Tibial artery (tissue), 4 donors: ENCODE measurements around the gene CERS5.

Experiments
- DNase-seq, 2 donors: peaks; one replicate each; pipeline ENCODE4 v3.0.0-alpha.2; 2019
- H3K27ac ChIP-seq, 2 donors: fragments of 200-600 bp; sonication (generic) in 1 of 2; 1 replicate in 1 of 2; 2 replicates in 1 of 2; pipeline ENCODE4 v1.5.1; 2018 to 2019; ENCODE audit warnings: mild to moderate bottlenecking in 1 of 2
- H3K27me3 ChIP-seq, 2 donors: fragments of 200-600 bp; sonication (generic) in 1 of 2; one replicate each; pipeline versions ENCODE4 v1.5.1 to v1.6.0; 2016 to 2019
- H3K36me3 ChIP-seq, 3 donors: fragments of 200-600 bp; sonication (generic) in 2 of 3; one replicate each; pipeline ENCODE4 v1.5.1; 2016 to 2019; ENCODE audit warnings: mild to moderate bottlenecking in 2 of 3
- H3K4me1 ChIP-seq, 4 donors: fragments of 200-600 bp; sonication (generic) in 2 of 4; 1 replicate in 3 of 4; 2 replicates in 1 of 4; pipeline ENCODE4 v1.5.1; 2016 to 2019
- H3K4me3 ChIP-seq, 2 donors: fragments of 200-600 bp; sonication (generic) in 1 of 2; 1 replicate in 1 of 2; 2 replicates in 1 of 2; pipeline ENCODE4 v1.5.1; 2018 to 2019; ENCODE audit warnings: mild to moderate bottlenecking in 2 of 2
- H3K9me3 ChIP-seq, 3 donors: fragments of 200-600 bp; sonication (generic) in 1 of 3; one replicate each; pipeline ENCODE4 v1.5.1; 2016 to 2019
- CTCF ChIP-seq, 2 experiments: fragments of 200-600 bp in 1 of 2; fragments of 450-650 bp in 1 of 2; IDR thresholded peaks; one replicate each; pipeline ENCODE4 v1.5.1; 2017 to 2019; ENCODE audit warnings: antibody characterized with exemption in 2 of 2, mild to moderate bottlenecking in 1 of 2, moderate library complexity in 1 of 2
- intact Hi-C: fragments of 100-400 bp; cut with DNase I; formaldehyde crosslinking; loops from one replicate; pipeline ENCODE4 v1.15.0; 2023; ENCODE audit warnings: low total_unique reads

CERS5 gene

GRCh38 chr12:50200552-50201273 lies 33.5 kb upstream of the CERS5 start:
- Histone ChIP-seq H3K27me3 (no peaks in the 10 kb centered on the region), H3K9me3 (no peaks in the 10 kb centered on the region), H3K36me3 (peaks cover 56 to 84% (median 81%) of the 10 kb centered on the region in 3 donors), H3K4me3 (no peak overlapping the region), H3K4me1 (no peaks in the 10 kb centered on the region), H3K27ac (no peak overlapping the region)
- no peak for TF ChIP-seq CTCF (IDR thresholded peaks at IDR 0.05)
- no peak for DNase-seq
- intact Hi-C loops, result no loop called here

- H3K27me3 ChIP-seq, result no peaks in the 10 kb centered on the region
- intact Hi-C loops, result no loop called here
- no peak overlapping the region for H3K27ac ChIP-seq
- H3K9me3 ChIP-seq, result no peaks in the 10 kb centered on the region
- TF ChIP-seq CTCF (IDR thresholded peaks at IDR 0.05), result no peak
- H3K36me3 ChIP-seq, result peaks cover 49 to 81% (median 76%) of the 10 kb centered on the region in 3 donors
- H3K4me3 ChIP-seq, result no peak overlapping the region
- H3K4me1 ChIP-seq, result no peaks in the 10 kb centered on the region
- DNase-seq, result no peak
These were observed 31.7 kb upstream of the CERS5 start for GRCh38 chr12:50198829-50199228.

GRCh38 chr12:50197297-50197727 lies 30.1 kb upstream of the CERS5 start:
- Histone ChIP-seq H3K4me3 (no peak overlapping the region), H3K27ac (no peak overlapping the region), H3K27me3 (no peaks in the 10 kb centered on the region), H3K4me1 (peaks cover 0 to 8% (median 0%) of the 10 kb centered on the region in 4 donors), H3K9me3 (no peaks in the 10 kb centered on the region), H3K36me3 (peaks cover 36 to 74% (median 63%) of the 10 kb centered on the region in 3 donors)
- intact Hi-C loops, result no loop called here
- no peak for DNase-seq
- TF ChIP-seq CTCF (IDR thresholded peaks at IDR 0.05), result no peak

- no peaks in the 10 kb centered on the region for H3K9me3 ChIP-seq
- peak overlapping the region in 1 of 2 donors; percentile 24 for H3K27ac ChIP-seq
- intact Hi-C loops, result no loop called here
- TF ChIP-seq CTCF (IDR thresholded peaks at IDR 0.05), result no peak
- no peak for DNase-seq
- no peaks in the 10 kb centered on the region for H3K27me3 ChIP-seq
- H3K4me3 ChIP-seq, result no peak overlapping the region
- peaks cover 36 to 78% (median 59%) of the 10 kb centered on the region in 3 donors for H3K36me3 ChIP-seq
- H3K4me1 ChIP-seq, result peaks cover 0 to 8% (median 0%) of the 10 kb centered on the region in 4 donors
These were observed 29.4 kb upstream of the CERS5 start for GRCh38 chr12:50196537-50196936.

GRCh38 chr12:50195832-50196231 lies 28.7 kb upstream of the CERS5 start:
- no peak overlapping the region for H3K4me3 ChIP-seq
- H3K36me3 ChIP-seq, result peaks cover 36 to 85% (median 59%) of the 10 kb centered on the region in 3 donors
- intact Hi-C loops, result no loop called here
- TF ChIP-seq CTCF (IDR thresholded peaks at IDR 0.05), result no peak
- H3K4me1 ChIP-seq, result peaks cover 0 to 8% (median 0%) of the 10 kb centered on the region in 4 donors
- H3K9me3 ChIP-seq, result no peaks in the 10 kb centered on the region
- no peak for DNase-seq
- H3K27ac ChIP-seq, result peak overlapping the region in 1 of 2 donors; percentile 24
- H3K27me3 ChIP-seq, result no peaks in the 10 kb centered on the region
